Activated B cell treated with CpG ODN at 0.5 μM for 24 hours (primary cell): ENCODE results near the gene ZSCAN21. TPM values are rescaled to one million over a fixed set of nuclear protein-coding genes. Genes with fewer than 3 reads are reported as not detected.

Source experiments
- ATAC-seq: fragments of 200-7000 bp; cut with Tn5 transposase; one replicate; pipeline ENCODE4 v1.10.0; 2021; ENCODE audit warnings: low read depth, mild to moderate bottlenecking, moderate library complexity
- CTCF ChIA-PET: fragments of 350-600 bp; sonication (Branson Sonifier 250); formaldehyde crosslinking; loops from one replicate; lab custom pipeline; 2021; ENCODE audit warnings: antibody characterized with exemption; lab: Charles Lee
- POLR2A ChIA-PET: fragments of 350-600 bp; sonication (Branson Sonifier 250); formaldehyde crosslinking; loops from one replicate; lab custom pipeline; 2021; ENCODE audit warnings: antibody characterized with exemption; lab: Charles Lee
- DNase-seq: peaks from one replicate; pipeline ENCODE4 v3.0.0; 2022
- H3K27ac Mint-ChIP-seq: one replicate; pipeline ENCODE4 v1.8.0; 2020; ENCODE audit warnings: mixed read lengths
- H3K27me3 Mint-ChIP-seq: one replicate; pipeline ENCODE4 v1.8.0; 2021; ENCODE audit warnings: mixed read lengths
- H3K36me3 Mint-ChIP-seq: one replicate; pipeline ENCODE4 v1.8.0; 2021; ENCODE audit warnings: low read depth, mixed read lengths
- H3K4me1 Mint-ChIP-seq: one replicate; pipeline ENCODE4 v1.8.0; 2021; ENCODE audit warnings: mixed read lengths
- H3K4me3 Mint-ChIP-seq: one replicate; pipeline ENCODE4 v1.8.0; 2020; ENCODE audit warnings: mild to moderate bottlenecking, mixed read lengths
- H3K9me3 Mint-ChIP-seq: one replicate; pipeline ENCODE4 v1.8.0; 2020; ENCODE audit warnings: mixed read lengths
- CTCF ChIP-seq: fragments of 200-600 bp; IDR thresholded peaks from one replicate; pipeline ENCODE4 v1.8.0; 2022; ENCODE audit warnings: antibody characterized with exemption, mild to moderate bottlenecking
- intact Hi-C: fragments of 100-400 bp; cut with micrococcal nuclease; formaldehyde crosslinking; loops from one replicate; pipeline ENCODE4 v1.15.1; 2024
- total RNA-seq: library from RNA; stranded (reverse); gene quantifications from 2 replicates; pipeline ENCODE4 v1.2.3, GENCODE V29; 2022

ZSCAN21 gene
- total RNA-seq = 10.6 and 11.3 TPM in 2 replicates

DNA sequence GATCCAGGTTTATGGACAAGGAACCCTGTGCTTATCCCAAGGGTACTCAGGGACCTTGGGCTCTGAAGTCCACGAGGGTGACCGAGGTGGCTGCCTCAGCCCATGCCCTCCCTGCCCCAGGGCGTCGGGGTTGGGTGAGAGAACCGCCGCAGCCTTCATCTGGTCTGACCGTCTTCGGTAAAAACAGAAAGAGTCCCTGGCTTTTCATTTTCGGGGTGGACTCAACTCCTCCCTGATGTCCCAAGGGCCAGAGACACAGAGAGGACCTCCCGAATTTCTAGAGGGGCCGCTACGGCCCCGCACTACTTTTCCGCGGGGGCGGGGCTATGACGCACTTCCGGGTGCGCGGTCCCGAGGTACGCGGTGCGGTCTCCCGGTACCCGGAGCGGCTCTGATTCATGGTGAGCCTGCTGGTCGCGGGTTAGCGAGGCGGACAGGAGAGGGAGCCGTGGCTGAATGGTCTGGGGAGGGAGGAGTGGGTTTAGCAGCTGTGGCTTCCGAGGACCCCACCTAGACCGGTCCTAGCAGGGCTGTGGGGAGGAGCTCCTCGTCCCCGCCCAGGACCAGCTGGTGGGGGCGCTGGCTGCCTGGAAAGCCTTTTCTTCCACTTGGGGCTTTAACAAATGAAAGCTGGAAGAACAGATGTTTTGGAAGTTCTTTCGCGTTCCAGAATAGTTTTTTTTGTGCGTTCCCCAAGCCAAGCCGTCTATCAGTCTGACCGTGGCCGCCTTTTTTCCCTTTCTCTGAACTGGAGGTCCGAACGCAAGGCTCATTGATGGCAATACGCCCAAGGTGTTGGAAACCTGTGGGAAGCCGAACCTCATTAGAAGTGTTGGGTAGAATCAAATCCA is at the start of gene ZSCAN21:
Gene ZSCAN21 (plus strand): TSS at position 334 of the 851 bp plus-strand sequence. CDS start 7,233 bp downstream, outside the sequence.
- CTCF ChIA-PET = interaction anchor here (0.7 to 0.9 kb wide), 3 partner anchors 10 to 136 kb away, joined by 3 to 5 read pairs (median 4); partner anchors contain the start of gene ZNF3
- intact Hi-C loops = loop anchor here (1.0 kb wide), 5 partner anchors 32 to 78 kb away; partner anchors contain the start of genes ZKSCAN1 and ZNF3
- no peaks in the 10 kb centered on the region for H3K9me3 Mint-ChIP-seq
- peak within 1 kb of the TSS; percentile 95 for H3K4me3 Mint-ChIP-seq
- H3K4me1 Mint-ChIP-seq = peaks cover 16% of the 10 kb centered on the region
- peak within 1 kb of the TSS; percentile 94 for H3K27ac Mint-ChIP-seq
- no peak for TF ChIP-seq CTCF
- H3K27me3 Mint-ChIP-seq = no peaks in the 10 kb centered on the region
- DNase-seq (peak; percentile 87), ATAC-seq (peak; percentile 90)
- peaks cover 7% of the 10 kb centered on the region for H3K36me3 Mint-ChIP-seq
- POLR2A ChIA-PET = interaction anchor here (0.6 to 2.3 kb wide), 14 partner anchors 23 to 584 kb away, joined by 3 to 17 read pairs (median 4); partner anchors contain the start of genes AP4M1, COPS6, MBLAC1 and MCM7

GRCh38 chr7:100000239-100000638 is 49.3 kb upstream of the ZSCAN21 start:
- CTCF ChIA-PET = no interaction called here
- peaks cover 12% of the 10 kb centered on the region for H3K4me1 Mint-ChIP-seq
- H3K9me3 Mint-ChIP-seq = no peaks in the 10 kb centered on the region
- DNase-seq (no peak), ATAC-seq (no peak)
- no peaks in the 10 kb centered on the region for H3K27me3 Mint-ChIP-seq
- no peak overlapping the region for H3K4me3 Mint-ChIP-seq
- intact Hi-C loops = no loop called here
- H3K36me3 Mint-ChIP-seq = no peaks in the 10 kb centered on the region
- POLR2A ChIA-PET = interaction anchor here (0.7 kb wide), 1 partner anchor 29 kb away, joined by 4 read pairs; no protein-coding TSS in a partner anchor
- no peak overlapping the region for H3K27ac Mint-ChIP-seq
- no peak for TF ChIP-seq CTCF

DNA sequence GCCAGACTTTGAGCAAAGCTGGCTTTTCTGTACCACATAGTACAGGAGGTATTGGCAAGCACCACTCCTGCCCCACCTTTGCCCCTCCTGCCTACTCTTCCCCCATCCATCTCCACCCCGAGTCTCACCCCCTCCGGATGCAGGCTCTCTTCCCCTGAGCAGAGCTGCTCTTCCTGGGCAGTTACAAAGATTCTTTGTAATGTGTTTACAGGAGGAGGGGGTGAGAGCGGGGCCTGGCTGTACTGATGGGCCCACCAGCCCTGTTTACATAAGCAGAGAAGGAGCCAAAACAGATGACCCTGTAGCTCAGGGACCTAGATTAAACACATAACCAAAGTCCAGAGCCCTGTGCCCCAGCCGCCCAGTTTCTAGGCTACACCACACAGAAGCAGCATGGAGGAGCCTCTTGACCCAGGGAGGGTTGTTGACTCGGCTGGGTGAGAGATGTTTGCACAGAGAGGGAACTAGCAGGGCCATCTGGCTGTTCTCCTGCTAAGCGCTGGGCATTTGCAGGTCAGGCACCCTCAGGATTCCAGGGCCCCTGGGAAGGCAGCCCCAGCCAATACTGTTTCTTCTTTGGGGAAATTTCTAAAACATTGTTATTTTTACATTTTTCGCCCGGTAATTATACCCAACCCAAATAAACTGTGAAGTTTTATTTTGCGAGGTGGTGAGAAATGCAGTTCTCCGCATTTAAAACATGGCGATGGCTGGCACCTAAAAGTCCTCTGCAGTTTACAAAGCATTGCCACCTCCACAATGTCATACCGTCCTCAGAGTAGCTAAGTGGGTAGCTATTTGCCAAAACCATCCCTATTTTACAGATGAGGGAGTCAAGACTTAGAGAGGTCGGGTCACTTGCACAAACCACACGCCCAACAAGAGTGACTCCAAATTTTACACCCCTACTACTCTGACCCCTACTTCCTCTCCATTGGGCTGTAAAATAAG is 45.6 kb upstream of the ZSCAN21 start:
- H3K27me3 Mint-ChIP-seq = no peaks in the 10 kb centered on the region
- ChIA-PET CTCF (no interaction called here), POLR2A (interaction anchor here (0.6 kb wide), 1 partner anchor 13 kb away, joined by 3 read pairs; no protein-coding TSS in a partner anchor)
- no peak overlapping the region for H3K4me3 Mint-ChIP-seq
- H3K9me3 Mint-ChIP-seq = no peaks in the 10 kb centered on the region
- no peak for DNase-seq
- intact Hi-C loops = no loop called here
- H3K4me1 Mint-ChIP-seq = no peaks in the 10 kb centered on the region
- H3K36me3 Mint-ChIP-seq = no peaks in the 10 kb centered on the region
- H3K27ac Mint-ChIP-seq = no peak overlapping the region
- ATAC-seq = no peak
- no peak for TF ChIP-seq CTCF

GRCh38 chr7:100007887-100008286 is 41.7 kb upstream of the ZSCAN21 start:
- Mint-ChIP-seq H3K27ac (no peak overlapping the region), H3K9me3 (no peaks in the 10 kb centered on the region), H3K36me3 (no peaks in the 10 kb centered on the region), H3K4me3 (no peak overlapping the region), H3K4me1 (no peaks in the 10 kb centered on the region), H3K27me3 (peaks cover 6% of the 10 kb centered on the region)
- DNase-seq (no peak), ATAC-seq (no peak)
- intact Hi-C loops = no loop called here
- POLR2A ChIA-PET = interaction anchor here (1.3 kb wide), 1 partner anchor 10 kb away, joined by 5 read pairs; no protein-coding TSS in a partner anchor
- CTCF ChIA-PET = no interaction called here
- no peak for TF ChIP-seq CTCF
